EL (cell line): ENCODE results near the gene NFKBIE.

ENCODE experiments used
- DNase-seq: peaks from one replicate; pipeline ENCODE4 v3.0.0-alpha.2; 2016

The NFKBIE gene

DNA sequence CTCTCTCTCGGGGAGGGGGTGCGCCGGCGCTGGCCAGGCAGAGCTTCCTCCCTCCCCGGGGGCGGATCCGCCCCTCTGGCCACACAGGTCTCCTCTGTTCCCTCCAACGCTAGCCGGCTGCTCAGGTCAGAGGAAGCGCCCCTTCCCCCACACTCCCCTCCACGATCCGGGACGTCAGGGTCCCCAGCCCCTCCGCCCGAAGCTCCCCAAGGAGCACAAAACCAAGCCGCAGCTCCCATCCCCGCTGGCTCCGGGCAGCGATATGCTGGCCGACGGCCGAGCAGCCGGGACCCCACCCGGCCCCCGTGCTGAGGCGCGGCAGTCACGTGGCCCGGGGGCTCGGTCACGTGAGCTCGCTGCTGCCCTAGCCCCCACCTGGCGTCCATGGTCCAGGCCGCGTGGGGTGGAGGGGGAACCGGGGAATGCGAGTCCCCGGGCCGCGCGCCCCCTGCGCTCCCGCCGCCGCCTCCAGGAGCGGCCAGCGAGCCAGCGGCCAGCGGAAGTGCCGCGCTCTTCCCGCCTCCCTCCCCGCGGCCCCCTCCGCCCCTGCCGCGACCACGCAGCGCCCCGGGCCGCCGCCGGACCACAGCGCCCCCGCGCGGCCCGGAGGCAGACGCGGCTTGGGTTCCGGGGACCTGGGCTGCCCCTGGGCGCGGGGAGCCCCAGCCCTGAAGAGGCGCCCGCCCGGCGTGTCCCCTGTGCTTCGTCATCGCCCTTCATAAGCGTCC is 8.2 kb downstream of the NFKBIE start, which contains the start of gene SLC35B2:
SLC35B2 (minus strand) TSS at position 504 of the 728 bp plus-strand sequence; CDS start at position 386, 118 bp downstream.
- DNase-seq, result peak; percentile 80

DNA sequence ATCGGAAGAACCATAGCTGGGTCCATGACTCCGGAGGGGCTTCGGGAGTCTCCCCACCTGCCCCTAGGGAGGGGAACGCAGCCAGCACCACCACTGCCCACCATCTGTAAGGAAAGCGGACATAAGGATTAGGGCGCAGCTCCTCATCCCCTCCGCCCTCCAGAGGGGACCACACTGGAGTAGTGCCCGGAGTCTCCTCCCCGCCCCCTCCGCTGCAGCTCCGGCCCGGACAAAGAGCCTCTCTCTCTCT is 8.7 kb downstream of the NFKBIE start:
- DNase-seq, result no peak

DNA sequence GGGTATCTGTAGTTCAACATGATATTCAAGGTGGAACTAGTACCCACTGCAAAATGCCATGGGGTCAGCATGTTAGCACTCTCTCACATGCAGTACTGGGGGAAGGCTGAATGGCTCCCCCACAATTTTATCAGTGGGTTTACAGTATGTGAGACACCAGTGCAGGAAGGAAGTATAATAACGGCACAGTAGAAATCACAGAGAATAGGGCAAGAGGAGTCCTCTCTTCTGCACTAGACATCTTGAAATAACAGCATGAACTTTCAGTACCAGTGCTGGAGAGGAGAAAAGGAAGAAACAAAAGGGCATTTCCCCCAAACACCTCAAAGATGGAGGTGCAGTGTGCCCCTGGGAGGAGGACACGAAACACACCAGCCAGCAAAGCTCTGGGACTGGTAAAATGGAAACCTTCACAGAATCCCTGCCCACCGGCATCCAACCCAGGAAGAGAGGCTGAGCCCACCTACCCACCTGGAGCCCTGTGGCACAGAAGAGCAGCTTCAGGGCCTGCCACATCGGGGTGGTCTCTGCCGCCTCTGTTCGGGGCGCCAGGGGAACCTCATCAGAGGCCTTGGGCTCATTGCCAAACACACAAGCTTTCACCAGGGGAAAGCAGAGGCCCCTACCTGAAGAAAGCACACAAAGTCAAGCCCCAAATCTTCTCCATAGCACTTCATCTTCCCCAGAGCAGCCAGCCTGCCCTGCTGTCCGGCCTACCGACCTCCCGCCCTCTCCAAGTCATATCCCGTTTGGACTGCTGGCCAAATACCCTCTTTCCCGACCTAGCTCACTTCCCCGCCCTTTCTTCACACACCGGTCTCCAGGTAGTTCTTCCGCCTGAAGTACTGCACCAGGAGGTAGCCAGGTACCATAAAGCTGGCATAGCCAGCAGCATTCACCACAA is 9.2 kb downstream of the NFKBIE start:
- DNase-seq, result no peak

DNA sequence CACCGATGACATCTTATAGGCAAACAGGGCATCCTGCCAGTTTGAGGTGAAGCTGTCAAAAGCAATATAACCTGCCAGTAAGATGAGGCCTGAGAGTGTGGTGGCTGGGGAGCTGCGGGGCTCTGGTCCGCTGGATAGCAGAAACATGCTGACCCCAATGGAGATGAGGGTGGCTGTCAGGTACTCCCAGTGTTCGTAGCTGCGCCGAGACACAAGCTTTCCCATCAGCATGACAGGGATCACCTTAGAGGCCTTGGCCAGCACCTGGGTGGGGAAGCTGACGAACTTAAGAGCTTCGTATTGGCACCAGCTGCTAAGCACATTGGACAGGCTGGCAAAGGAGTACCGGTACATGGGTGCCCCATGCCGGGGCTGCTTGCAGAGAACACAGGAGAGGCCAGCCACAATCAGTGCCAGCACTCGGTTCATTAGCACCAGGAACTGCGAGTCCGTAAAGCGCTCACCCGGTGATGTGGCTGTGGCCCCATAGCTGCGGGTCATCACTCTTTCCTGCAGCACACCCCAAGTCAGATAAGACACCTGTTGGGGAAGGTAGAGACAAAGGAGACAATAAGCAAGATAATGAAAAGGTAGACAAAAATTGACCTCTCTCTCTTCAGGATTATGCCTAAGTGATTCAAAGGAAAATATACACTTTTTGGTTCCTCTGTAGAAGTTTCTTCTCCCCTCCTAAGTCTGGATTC is 10.1 kb downstream of the NFKBIE start:
- peak; percentile 49 for DNase-seq

DNA sequence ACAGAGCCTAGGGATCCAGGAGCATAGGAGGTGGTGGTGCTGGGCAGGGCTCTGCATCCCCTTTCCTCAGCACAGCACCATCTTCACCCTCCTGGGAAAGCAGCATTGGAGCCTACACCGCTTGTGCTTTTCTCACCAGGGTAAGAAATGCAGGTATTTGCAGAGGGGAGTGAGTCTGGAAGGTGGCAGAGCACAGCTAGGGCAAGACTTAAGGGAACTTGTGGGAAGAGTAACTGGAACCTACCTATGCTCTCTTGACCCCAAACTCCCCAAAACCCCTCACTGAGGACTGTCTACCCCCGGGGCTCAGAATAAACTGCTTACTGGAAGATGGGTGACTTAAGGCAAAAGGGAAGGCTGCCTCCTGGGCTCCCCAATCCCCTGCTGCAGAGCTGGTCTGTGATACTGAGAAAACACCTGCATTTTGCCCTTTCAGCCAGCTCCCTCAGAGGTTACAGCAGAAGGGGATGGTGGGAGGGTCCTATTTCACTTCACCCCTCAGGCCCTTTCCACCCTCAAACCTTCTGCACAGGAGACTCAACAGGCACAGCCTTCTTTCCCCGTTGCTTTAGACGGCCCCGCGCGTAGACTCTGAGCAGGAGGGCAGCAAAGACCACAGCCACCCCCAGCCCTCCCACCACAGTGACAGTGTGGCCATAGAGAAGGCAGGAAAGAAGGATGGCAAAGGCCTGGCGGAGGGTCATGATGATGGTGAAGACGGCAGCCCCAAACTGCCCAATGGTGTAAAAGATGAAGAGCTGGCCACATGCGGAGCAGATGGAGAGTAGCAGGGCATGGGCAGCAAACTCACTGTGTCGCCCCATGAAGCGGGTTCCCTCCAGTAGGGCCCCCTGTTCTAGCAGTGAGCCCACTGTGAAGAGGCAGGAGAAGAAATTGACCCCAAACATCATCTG is 10.9 kb downstream of the NFKBIE start:
- DNase-seq, result peak; percentile 40

DNA sequence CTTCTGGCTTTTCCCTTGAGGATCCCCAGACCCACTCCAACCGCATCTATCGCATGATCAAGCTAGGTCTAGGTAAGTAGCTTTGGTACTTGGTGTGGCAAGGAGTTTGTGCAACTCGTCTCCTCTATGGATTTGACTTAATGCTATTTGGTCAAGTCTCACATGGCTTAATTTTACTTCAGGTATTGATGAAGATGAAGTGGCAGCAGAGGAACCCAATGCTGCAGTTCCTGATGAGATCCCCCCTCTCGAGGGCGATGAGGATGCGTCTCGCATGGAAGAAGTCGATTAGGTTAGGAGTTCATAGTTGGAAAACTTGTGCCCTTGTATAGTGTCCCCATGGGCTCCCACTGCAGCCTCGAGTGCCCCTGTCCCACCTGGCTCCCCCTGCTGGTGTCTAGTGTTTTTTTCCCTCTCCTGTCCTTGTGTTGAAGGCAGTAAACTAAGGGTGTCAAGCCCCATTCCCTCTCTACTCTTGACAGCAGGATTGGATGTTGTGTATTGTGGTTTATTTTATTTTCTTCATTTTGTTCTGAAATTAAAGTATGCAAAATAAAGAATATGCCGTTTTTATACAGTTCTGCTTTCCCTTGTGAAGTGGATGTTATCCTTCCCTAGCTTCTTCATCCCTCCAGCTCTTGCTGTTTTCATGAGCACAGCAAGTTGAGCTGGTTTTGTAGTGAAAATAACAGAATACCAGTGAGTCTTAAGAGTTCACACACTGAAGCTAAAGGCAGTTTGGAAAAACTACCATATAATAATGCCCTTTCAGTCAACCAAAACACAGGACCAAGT is 11.8 kb downstream of the NFKBIE start:
- DNase-seq, result peak; percentile 65

DNA sequence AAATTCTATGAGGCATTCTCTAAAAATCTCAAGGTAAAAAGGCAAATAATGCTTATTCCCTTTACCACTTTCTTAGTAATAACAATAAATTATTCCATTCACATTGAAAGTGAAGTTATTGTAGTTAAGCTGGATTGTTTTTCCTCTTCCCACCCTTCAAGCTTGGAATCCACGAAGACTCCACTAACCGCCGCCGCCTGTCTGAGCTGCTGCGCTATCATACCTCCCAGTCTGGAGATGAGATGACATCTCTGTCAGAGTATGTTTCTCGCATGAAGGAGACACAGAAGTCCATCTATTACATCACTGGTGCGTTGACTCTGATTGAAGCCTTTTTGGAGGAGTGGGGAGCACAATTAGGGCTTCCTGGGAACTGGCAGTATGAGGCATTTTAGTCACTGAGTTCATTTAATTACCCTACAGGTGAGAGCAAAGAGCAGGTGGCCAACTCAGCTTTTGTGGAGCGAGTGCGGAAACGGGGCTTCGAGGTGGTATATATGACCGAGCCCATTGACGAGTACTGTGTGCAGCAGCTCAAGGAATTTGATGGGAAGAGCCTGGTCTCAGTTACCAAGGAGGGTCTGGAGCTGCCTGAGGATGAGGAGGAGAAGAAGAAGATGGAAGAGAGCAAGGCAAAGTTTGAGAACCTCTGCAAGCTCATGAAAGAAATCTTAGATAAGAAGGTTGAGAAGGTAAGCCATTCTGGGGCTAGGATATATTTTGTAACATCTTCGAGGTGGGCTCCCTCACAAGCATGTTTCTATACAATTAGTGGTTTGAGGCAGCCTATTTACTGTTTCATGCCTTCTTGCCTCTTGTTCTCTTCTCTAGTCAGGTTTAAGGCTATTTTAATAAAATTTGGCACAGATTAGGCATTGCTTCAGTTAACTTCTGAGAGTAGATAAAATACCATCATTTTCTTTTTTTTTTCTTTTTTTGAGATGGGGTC is 13.5 kb downstream of the NFKBIE start:
- DNase-seq, result no peak

DNA sequence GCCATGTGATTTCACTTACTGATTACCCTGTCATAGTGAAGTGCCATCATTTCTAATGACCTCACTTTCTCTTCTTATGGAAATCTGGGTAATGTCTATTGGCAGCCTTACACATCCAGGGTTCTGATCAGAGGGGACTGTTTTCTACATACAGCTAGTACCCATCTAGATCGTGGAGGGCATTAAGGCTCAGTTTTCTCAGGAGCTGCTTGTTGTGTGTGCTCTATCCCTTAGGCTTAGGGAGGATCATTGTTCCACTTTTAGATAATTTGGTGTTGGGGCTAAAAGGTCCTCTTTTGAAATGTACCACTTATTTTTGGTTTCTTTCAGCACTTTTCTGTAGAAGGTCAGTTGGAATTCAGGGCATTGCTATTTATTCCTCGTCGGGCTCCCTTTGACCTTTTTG is 14.6 kb downstream of the NFKBIE start:
- no peak for DNase-seq

DNA sequence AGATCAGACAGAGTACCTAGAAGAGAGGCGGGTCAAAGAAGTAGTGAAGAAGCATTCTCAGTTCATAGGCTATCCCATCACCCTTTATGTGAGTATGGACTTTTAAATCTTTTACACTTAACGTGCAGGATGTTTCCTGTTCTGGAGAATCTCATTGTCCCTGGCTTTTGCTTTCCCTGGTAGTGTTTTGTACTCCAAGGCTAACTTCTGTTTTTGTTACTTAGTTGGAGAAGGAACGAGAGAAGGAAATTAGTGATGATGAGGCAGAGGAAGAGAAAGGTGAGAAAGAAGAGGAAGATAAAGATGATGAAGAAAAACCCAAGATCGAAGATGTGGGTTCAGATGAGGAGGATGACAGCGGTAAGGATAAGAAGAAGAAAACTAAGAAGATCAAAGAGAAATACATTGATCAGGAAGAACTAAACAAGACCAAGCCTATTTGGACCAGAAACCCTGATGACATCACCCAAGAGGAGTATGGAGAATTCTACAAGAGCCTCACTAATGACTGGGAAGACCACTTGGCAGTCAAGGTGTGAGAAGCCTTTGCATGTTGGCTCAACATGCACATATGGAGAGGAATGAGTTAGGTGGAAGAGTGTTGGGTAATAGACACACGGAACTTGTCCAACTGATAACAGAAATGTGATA is 15.2 kb downstream of the NFKBIE start:
- DNase-seq, result no peak

DNA sequence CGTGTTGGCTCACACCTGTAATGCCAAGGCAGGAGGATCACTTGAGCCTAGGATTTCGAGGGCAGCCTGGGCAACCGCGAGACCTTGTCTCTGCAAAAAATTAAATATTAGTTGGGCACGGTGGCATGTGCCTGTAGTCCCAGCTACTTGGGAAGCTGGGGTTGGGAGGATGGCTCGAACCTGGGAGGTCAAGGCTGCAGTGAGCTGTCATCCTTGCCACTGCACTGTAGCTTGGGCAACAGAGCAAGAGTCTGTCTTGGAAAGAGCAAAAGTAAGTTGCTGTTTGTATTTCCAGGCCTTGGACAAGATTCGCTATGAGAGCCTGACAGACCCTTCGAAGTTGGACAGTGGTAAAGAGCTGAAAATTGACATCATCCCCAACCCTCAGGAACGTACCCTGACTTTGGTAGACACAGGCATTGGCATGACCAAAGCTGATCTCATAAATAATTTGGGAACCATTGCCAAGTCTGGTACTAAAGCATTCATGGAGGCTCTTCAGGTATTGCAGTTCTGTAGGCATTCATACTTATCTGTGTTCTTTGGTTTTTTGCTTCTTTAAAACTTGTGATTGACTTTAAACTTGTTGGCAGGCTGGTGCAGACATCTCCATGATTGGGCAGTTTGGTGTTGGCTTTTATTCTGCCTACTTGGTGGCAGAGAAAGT is 16.1 kb downstream of the NFKBIE start:
- DNase-seq, result no peak

DNA sequence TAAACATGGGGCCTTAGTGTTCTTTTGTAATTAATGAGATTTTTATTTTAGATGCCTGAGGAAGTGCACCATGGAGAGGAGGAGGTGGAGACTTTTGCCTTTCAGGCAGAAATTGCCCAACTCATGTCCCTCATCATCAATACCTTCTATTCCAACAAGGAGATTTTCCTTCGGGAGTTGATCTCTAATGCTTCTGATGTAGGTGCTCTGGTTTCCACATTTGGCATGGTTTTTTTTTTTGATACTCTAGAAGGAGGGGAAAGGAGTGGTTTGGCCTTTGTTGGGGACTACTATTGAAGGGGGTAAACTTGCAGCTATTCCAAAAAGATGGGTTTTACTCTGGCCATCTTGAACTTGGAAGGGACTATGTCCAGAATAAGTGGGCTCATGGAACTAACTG is 16.8 kb downstream of the NFKBIE start:
- DNase-seq, result no peak

DNA sequence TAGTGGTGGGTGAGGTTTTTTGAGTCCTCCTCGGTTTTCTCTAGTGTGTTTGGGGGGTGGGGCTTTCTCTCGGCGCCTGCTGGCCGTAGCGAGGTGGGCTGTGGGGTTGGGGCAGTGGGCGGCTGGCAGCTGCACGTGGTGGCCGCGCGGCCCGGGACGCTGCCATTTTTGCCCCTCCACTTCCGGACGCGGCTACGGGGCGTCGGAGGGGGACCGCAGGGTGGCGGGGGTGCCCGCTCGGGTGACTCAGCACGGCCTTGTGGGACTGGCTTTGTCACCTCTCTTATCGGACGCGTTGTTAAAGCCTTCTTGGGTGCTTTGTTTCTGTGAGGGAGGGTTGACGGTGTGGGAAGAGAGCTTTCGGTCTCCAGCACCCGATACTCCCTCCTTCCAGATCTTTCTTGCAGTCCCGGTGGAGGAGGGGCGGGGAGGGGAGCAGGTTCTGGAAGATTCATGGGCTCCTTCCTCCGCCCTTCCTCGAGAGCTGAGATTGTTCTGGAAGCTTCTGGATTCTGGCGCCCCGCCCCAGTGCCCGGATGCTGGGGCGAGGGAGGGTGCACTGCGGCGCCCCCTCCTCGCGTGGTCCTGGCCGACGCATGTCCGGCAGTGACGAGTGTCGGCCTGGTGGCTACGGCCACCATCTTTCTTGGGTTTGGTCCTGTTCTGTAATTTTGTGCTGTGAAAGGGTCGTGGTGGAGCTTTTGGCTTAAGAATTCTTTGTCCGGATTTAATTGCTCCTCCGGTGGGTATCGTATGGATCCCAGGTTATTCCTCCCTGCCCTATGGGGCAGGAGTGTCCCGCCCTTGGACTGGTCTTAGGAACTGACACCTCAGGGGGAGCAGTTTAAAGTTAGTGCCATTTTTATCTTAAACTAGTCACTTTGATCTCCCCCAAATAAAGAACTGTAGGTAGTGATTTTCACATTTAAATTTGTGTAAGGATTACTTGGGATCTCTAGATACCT is 17.7 kb downstream of the NFKBIE start:
- DNase-seq, result peak; percentile 59

DNA sequence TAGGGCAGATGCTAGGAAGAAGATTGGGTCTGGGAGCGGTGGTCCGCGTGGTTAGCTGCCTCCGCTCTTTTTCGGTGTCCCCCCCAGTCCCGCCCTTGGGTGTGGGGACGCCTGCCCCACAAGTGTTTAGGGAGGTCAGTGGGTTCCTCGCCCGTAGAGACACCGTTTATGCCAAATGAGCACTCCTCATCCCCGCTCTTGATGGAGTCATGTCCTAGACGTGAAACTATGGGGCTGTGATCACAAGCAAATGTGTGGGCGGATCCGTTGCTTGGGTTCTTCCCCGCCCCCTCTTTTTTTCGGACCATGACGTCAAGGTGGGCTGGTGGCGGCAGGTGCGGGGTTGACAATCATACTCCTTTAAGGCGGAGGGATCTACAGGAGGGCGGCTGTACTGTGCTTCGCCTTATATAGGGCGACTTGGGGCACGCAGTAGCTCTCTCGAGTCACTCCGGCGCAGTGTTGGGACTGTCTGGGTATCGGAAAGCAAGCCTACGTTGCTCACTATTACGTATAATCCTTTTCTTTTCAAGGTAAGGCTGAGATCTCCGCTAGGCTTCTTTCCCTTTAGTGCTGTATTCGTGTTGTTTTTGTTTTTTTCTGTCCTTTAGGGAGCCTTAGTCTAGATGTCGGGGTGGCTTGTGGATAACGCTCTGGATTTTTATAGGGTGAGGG is 18.6 kb downstream of the NFKBIE start, which contains the start of gene HSP90AB1:
HSP90AB1 (plus strand) TSS at position 439 of the 675 bp plus-strand sequence. CDS start 1,529 bp downstream, outside the sequence.
- DNase-seq, result peak; percentile 98

DNA sequence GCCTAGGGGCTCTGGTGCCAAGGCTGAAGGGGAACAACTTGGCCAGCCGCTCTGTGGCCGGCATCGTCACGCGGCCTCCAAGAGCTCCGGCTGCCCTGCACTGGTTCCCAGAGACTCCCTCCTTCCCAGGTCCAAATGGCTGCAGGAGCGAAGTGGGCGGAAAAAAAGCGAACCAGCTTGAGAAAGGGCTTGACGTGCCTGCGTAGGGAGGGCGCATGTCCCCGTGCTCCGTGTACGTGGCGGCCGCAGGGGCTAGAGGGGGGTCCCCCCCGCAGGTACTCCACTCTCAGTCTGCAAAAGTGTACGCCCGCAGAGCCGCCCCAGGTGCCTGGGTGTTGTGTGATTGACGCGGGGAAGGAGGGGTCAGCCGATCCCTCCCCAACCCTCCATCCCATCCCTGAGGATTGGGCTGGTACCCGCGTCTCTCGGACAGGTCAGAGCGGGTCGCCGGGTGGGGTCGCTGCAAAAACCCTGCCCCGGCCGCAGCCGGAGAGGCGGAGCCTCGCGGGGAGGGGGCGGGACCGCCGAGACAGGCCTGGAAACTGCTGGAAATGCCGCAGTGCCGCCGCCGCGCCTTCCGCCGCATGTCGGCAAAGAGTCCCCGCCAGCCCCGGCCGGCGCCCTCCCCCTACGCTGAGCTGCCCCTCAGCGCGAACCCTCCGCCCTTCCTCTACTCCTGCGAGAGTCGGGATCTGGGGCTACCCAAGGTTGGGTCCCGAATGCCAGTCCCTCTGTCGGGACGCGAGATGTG is 19.3 kb downstream of the NFKBIE start:
- DNase-seq, result peak; percentile 84

DNA sequence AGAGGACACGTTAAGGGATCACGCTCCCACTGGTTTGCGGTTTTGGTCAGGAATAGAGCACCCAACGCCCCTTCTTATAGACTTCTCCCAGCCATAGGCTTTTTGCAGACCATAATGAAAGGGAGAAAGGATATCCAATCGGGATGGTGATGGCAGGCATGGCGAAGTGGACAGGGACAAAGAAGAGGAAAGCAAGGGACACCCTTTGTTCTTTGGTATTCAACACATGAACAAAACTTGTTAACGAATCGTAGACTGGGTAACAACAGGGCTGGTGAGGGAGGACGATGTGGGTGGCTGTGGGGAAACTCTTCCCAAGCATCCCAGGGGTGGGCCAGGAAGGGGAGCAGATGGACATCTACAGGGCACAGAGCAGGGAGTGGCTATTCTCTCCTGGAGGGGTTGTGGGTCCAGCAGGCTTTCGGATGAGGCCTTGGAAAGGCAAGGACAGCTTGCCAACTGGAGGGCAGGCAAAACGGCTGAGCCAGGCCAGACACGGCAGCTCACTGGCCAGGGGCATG is 19.9 kb downstream of the NFKBIE start:
- DNase-seq, result no peak

DNA sequence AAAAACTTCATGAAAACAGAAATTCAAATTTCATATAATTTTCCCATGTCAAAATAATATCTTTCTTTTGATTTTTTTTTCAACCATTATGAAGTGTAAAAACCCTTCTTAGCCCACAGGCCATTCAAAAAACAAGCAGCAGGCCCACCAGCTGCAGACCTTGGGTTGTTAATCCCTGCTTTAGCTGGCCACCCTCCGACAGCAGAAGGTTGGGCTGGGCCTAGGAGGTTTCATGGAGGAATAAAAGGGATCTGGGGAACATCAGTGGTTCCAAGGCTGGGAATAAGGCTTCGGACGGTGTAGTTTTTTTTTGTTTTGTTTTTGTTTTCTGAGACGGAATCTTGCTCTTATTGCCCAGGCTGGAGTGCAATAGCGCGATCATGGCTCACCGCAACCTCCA is 22.0 kb downstream of the NFKBIE start:
- DNase-seq, result no peak
